Measurements from ENCODE around the gene PRELID2. TPM values are rescaled to one million over a fixed set of nuclear protein-coding genes. Genes with fewer than 3 reads are reported as not detected.

PRELID2 gene
- total RNA-seq, 4 donors from 2014 or later: 3.0 to 17.9 (median 4.3) TPM

DNA sequence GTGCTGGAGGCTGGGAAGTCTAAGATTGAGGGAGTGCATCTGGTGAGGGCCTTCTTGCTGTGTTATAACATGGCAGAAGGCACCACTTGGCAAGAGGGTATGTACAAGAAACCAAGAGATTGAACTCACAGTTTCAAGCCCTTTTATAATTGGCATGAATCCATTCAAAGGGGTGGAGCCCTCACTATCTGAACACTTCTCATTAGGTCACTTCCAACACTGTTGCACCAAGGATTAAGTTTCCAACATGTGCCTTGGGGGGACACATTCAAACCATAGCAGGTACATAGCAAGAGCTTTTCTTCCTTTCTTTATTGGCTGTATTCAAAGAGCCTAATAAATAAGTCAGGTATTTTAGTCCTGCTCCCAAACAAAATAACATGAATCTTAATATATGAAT lies 62.7 kb downstream of the PRELID2 start:
- no peak overlapping the region for H3K27ac ChIP-seq
- H3K4me3 ChIP-seq: no peak overlapping the region
- H3K36me3 ChIP-seq: no peaks in the 10 kb centered on the region
- H3K4me1 ChIP-seq: no peaks in the 10 kb centered on the region
- TF ChIP-seq POLR2A (IDR thresholded peaks at IDR 0.05) (no peak), EP300 (IDR thresholded peaks at IDR 0.05) (no peak), POLR2AphosphoS5 (IDR thresholded peaks at IDR 0.05) (no peak)
- TF ChIP-seq, protein P1, sequence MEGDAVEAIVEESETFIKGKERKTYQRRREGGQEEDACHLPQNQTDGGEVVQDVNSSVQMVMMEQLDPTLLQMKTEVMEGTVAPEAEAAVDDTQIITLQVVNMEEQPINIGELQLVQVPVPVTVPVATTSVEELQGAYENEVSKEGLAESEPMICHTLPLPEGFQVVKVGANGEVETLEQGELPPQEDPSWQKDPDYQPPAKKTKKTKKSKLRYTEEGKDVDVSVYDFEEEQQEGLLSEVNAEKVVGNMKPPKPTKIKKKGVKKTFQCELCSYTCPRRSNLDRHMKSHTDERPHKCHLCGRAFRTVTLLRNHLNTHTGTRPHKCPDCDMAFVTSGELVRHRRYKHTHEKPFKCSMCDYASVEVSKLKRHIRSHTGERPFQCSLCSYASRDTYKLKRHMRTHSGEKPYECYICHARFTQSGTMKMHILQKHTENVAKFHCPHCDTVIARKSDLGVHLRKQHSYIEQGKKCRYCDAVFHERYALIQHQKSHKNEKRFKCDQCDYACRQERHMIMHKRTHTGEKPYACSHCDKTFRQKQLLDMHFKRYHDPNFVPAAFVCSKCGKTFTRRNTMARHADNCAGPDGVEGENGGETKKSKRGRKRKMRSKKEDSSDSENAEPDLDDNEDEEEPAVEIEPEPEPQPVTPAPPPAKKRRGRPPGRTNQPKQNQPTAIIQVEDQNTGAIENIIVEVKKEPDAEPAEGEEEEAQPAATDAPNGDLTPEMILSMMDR (IDR thresholded peaks at IDR 0.05): no peak
- no peak for DNase-seq (ENCODE audit: low spot score in 2 of 2)
- H3K27me3 ChIP-seq: no peaks in the 10 kb centered on the region
- H3K9me3 ChIP-seq: no peaks in the 10 kb centered on the region

DNA sequence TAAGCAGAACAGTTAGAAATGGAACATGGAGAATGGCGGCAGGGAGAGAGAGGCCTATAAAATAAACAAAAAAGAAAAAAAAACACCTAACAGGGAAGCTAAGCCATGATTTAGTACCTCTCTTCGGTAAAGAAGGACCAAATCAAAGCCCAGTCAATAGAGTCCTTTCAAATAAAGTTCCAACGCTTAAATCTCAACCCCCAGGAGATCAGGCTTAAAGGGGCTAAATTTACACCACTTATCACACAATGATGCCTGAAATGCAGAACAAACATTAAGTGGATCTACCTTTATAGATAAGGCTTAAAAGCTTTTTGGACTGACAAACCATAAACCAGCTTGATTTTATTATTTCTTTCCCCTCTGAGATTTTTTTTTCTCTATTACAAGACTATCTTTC lies 66.3 kb downstream of the PRELID2 start:
- TF ChIP-seq, protein P1 (IDR thresholded peaks at IDR 0.05): no peak
- TF ChIP-seq POLR2AphosphoS5 (IDR thresholded peaks at IDR 0.05): no peak
- TF ChIP-seq POLR2A (IDR thresholded peaks at IDR 0.05): no peak
- TF ChIP-seq EP300 (IDR thresholded peaks at IDR 0.05): no peak
- WGBS: 69% methylated on average over 3 of the region's 3 CpGs
- H3K4me3 ChIP-seq: no peak overlapping the region
- DNase-seq (ENCODE audit: low spot score in 2 of 2): no peak
- no peaks in the 10 kb centered on the region for H3K27me3 ChIP-seq
- no peaks in the 10 kb centered on the region for H3K36me3 ChIP-seq
- H3K4me1 ChIP-seq: no peaks in the 10 kb centered on the region
- no peak overlapping the region for H3K27ac ChIP-seq
- no peaks in the 10 kb centered on the region for H3K9me3 ChIP-seq

DNA sequence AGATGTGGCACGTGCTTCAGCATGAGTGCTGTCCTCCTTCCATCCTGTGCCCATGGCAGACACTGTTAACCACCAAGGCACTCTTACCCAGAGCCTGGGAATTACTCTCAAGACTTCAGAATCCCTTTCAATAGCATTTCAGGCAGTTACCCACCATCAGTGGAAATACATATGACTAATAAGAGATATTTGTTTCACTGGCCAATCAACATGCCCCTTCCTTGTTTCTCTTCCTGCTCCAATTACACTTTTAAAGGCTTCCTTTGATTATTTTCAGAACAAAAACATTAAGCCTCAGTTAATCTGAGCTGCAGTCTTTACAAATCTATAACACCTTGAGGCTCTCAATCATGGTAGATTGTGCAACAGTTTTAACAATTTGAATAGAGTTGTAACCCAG lies 70.8 kb downstream of the PRELID2 start:
- no peak for DNase-seq (ENCODE audit: low spot score in 2 of 2)
- Histone ChIP-seq H3K27ac (no peak overlapping the region), H3K27me3 (no peaks in the 10 kb centered on the region), H3K4me3 (no peak overlapping the region), H3K9me3 (no peaks in the 10 kb centered on the region), H3K36me3 (no peaks in the 10 kb centered on the region), H3K4me1 (no peaks in the 10 kb centered on the region)
- WGBS: 93% methylated on average over 1 of the region's 1 CpG
- TF ChIP-seq POLR2A (IDR thresholded peaks at IDR 0.05): no peak
- TF ChIP-seq, protein P1 (IDR thresholded peaks at IDR 0.05): no peak
- no peak for TF ChIP-seq EP300 (IDR thresholded peaks at IDR 0.05)
- TF ChIP-seq POLR2AphosphoS5 (IDR thresholded peaks at IDR 0.05): no peak

DNA sequence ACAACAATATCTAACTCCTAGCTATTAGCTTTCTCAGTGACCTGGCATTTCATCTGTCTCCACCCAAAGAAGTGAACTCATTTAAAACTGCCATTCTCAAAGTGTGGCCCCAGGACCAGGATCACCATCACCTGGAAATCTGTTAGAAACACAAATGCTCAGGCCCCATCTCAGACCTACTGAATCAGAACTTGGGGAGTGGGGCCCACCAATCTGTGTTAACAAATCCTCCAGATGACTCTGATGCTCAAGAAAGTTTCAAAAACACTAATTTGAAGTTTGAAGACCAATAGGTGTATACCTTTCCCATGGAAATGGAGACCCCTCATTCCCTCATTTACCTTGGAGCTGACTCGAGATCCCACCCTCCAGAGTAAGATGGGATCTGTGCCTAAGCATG lies 72.3 kb downstream of the PRELID2 start:
- Histone ChIP-seq H3K9me3 (no peaks in the 10 kb centered on the region), H3K27ac (no peak overlapping the region), H3K36me3 (no peaks in the 10 kb centered on the region), H3K4me3 (no peak overlapping the region), H3K27me3 (no peaks in the 10 kb centered on the region), H3K4me1 (no peaks in the 10 kb centered on the region)
- WGBS: 92% methylated on average over 1 of the region's 1 CpG
- TF ChIP-seq POLR2A (IDR thresholded peaks at IDR 0.05) (no peak), POLR2AphosphoS5 (IDR thresholded peaks at IDR 0.05) (no peak), EP300 (IDR thresholded peaks at IDR 0.05) (no peak)
- TF ChIP-seq, protein P1 (IDR thresholded peaks at IDR 0.05): no peak
- no peak for DNase-seq (ENCODE audit: low spot score in 2 of 2)

DNA sequence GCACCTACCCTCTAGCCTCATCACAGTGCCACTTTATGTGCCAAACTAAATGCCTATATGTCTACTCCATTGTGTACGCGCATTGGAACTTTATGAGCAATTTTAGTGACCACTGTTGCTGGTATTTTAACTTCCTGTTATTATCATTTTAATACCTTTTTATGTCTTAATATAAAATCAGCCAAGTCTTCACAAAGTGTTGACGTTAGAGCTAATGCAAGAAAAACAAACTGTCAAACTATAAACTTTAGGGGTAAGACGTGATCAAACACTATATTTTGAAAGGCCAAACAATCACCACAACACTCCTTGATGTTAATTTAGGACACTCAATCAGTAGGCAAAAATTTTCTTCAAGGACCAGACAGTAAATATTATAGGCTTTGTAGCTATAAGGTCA lies 73.9 kb downstream of the PRELID2 start:
- Histone ChIP-seq H3K27me3 (no peaks in the 10 kb centered on the region), H3K27ac (no peak overlapping the region), H3K4me3 (no peak overlapping the region), H3K9me3 (no peaks in the 10 kb centered on the region), H3K4me1 (no peaks in the 10 kb centered on the region), H3K36me3 (no peaks in the 10 kb centered on the region)
- no peak for DNase-seq (ENCODE audit: low spot score in 2 of 2)
- WGBS: 88% methylated on average over 4 of the region's 4 CpGs
- TF ChIP-seq POLR2AphosphoS5 (IDR thresholded peaks at IDR 0.05): no peak
- TF ChIP-seq EP300 (IDR thresholded peaks at IDR 0.05): no peak
- TF ChIP-seq POLR2A (IDR thresholded peaks at IDR 0.05): no peak
- TF ChIP-seq, protein P1 (IDR thresholded peaks at IDR 0.05): no peak
